ENCODE data around the gene DDX53. TPM values are rescaled to one million over a fixed set of nuclear protein-coding genes. Genes with fewer than 3 reads are reported as not detected.

DDX53 gene
- total RNA-seq, 3 donors from 2014 or later: not detected

DNA sequence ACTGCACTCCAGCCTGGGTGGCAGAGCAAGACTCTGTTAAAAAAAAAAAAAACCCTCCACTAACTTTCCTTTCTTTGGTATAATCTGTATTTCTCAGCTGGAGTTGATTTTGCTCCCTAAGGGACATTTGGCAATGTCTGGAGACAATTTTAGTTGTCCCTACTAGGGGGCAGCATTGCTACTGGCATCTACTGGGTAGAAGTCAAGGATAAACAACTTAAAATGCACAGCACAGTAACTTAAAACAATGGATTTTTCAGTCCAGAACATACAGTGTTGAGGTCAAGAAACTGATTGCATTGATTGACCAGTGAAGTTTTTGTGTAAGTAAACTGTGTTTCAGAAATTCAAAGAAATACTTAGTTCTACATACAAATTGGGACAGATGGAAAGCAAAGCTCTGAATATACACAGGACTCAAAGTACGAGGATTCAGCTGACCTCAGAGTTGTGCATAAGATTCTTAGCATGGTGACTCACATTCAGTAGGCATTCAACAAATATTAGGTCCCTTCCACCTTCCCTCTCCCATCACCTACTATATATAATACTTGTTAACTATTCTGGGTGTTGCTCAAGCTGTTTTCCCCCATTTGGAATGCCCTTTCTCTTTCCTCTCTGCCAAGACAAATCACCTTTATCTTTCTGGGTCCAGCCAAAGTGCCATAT is 8.8 kb downstream of the DDX53 start:
- H3K4me1 ChIP-seq: no peaks in the 10 kb centered on the region
- H3K36me3 ChIP-seq: no peaks in the 10 kb centered on the region
- DNase-seq (ENCODE audit: low spot score in 2 of 2): no peak
- no peak for TF ChIP-seq POLR2A (IDR thresholded peaks at IDR 0.05)
- TF ChIP-seq POLR2AphosphoS5 (IDR thresholded peaks at IDR 0.05): no peak
- TF ChIP-seq, protein P1, sequence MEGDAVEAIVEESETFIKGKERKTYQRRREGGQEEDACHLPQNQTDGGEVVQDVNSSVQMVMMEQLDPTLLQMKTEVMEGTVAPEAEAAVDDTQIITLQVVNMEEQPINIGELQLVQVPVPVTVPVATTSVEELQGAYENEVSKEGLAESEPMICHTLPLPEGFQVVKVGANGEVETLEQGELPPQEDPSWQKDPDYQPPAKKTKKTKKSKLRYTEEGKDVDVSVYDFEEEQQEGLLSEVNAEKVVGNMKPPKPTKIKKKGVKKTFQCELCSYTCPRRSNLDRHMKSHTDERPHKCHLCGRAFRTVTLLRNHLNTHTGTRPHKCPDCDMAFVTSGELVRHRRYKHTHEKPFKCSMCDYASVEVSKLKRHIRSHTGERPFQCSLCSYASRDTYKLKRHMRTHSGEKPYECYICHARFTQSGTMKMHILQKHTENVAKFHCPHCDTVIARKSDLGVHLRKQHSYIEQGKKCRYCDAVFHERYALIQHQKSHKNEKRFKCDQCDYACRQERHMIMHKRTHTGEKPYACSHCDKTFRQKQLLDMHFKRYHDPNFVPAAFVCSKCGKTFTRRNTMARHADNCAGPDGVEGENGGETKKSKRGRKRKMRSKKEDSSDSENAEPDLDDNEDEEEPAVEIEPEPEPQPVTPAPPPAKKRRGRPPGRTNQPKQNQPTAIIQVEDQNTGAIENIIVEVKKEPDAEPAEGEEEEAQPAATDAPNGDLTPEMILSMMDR (IDR thresholded peaks at IDR 0.05): no peak
- intact Hi-C loops (cut with DNase I; ENCODE audit: low total_unique reads): no loop called here
- H3K9me3 ChIP-seq: no peaks in the 10 kb centered on the region
- no peak overlapping the region for H3K27ac ChIP-seq
- peaks cover 0 to 9% of the 10 kb centered on the region in 2 donors for H3K27me3 ChIP-seq
- no peak overlapping the region for H3K4me3 ChIP-seq

DNA sequence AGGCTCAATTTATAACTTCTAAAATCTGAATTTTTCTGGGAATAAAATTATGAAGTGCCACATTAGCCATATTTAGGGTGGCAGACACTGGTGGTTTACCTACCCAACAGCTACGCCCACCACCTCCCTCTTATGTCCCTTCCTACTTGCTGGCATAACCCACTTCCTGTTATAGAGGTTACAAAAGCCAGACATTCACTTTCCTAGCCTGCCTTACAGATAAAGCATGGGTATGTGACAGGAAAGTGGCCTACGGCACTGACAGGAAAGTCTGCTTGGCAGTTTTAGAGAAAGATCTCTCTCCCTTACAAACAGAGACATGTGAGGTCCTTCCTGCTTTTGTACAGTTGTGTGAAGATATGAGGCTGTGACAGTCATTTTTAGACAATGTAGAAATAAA is 12.4 kb downstream of the DDX53 start:
- Histone ChIP-seq H3K36me3 (peaks cover 4% of the 10 kb centered on the region), H3K27ac (no peak overlapping the region), H3K4me1 (no peaks in the 10 kb centered on the region), H3K27me3 (no peaks in the 10 kb centered on the region), H3K4me3 (no peak overlapping the region), H3K9me3 (no peaks in the 10 kb centered on the region)
- DNase-seq (ENCODE audit: low spot score in 2 of 2): no peak
- intact Hi-C loops (cut with DNase I; ENCODE audit: low total_unique reads): no loop called here
- no peak for TF ChIP-seq POLR2AphosphoS5 (IDR thresholded peaks at IDR 0.05)
- no peak for TF ChIP-seq POLR2A (IDR thresholded peaks at IDR 0.05)
- TF ChIP-seq, protein P1 (IDR thresholded peaks at IDR 0.05): no peak

DNA sequence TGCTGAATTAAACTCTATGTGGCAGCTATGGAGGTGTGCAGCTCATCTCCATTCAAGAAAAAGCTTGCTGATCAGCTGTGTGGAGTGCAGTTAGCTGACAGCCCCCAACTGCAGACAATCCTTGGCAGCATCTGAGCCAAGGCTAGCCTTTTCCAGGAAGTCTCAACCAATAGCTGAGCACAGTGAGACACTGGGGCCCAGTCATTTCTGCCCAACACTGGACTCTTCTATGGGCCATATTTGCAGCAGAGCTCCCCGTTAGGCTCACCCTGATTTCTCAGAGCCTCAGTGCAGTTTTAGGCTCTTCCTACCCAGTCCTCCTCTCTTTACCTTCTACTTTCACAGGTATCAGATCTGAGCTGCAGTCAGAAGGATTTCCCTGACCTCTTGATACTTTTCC is 12.9 kb downstream of the DDX53 start:
- intact Hi-C loops (cut with DNase I; ENCODE audit: low total_unique reads): no loop called here
- no peaks in the 10 kb centered on the region for H3K4me1 ChIP-seq
- TF ChIP-seq POLR2A (IDR thresholded peaks at IDR 0.05) (no peak), POLR2AphosphoS5 (IDR thresholded peaks at IDR 0.05) (no peak)
- TF ChIP-seq, protein P1 (IDR thresholded peaks at IDR 0.05): no peak
- peaks cover 4% of the 10 kb centered on the region for H3K36me3 ChIP-seq
- DNase-seq (ENCODE audit: low spot score in 2 of 2): no peak
- no peaks in the 10 kb centered on the region for H3K9me3 ChIP-seq
- H3K27me3 ChIP-seq: no peaks in the 10 kb centered on the region
- no peak overlapping the region for H3K4me3 ChIP-seq
- no peak overlapping the region for H3K27ac ChIP-seq

DNA sequence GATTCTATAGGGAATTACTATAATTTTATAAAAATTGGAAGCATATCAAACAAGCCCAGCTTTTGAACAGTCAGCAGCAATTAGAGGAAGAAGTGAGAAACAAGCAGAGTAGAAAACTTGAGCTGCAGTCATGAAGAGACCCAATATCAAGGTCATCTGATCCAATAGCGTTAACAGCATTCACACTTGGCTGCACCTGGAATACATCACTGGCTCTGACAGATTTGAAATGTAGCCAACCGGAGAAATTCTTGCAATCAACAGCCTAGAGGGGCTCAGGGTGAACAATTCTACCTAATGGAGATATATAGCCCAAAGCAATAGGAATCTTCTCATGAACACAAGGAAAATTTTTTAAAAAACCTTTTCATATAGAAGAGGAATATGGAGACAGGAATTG is 13.6 kb downstream of the DDX53 start:
- Histone ChIP-seq H3K36me3 (peaks cover 4% of the 10 kb centered on the region), H3K9me3 (no peaks in the 10 kb centered on the region), H3K27ac (no peak overlapping the region), H3K4me3 (no peak overlapping the region), H3K27me3 (no peaks in the 10 kb centered on the region), H3K4me1 (no peaks in the 10 kb centered on the region)
- TF ChIP-seq POLR2A (IDR thresholded peaks at IDR 0.05) (no peak), POLR2AphosphoS5 (IDR thresholded peaks at IDR 0.05) (no peak)
- TF ChIP-seq, protein P1 (IDR thresholded peaks at IDR 0.05): no peak
- intact Hi-C loops (cut with DNase I; ENCODE audit: low total_unique reads): no loop called here
- DNase-seq (ENCODE audit: low spot score in 2 of 2): no peak

DNA sequence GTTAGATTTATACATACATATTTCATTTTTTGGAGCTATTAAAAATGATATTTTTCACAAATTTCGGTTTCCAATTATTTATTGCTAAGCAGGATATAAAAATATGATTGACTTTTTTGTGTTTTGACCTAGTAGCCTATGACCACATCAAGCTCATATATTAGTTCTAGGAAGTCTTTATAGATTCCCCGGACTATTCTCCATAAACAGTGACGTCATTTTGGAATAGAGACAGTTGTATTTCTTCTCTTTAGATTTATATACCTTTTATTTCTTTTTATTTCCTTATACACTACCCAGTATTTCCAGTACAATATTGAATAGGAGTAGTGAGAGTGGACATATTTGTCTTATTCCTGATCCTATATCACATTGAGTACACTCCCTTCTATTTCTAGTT is 31.8 kb downstream of the DDX53 start:
- H3K4me1 ChIP-seq: no peaks in the 10 kb centered on the region
- intact Hi-C loops (cut with DNase I; ENCODE audit: low total_unique reads): no loop called here
- H3K36me3 ChIP-seq: no peaks in the 10 kb centered on the region
- TF ChIP-seq POLR2A (IDR thresholded peaks at IDR 0.05) (no peak), POLR2AphosphoS5 (IDR thresholded peaks at IDR 0.05) (no peak)
- TF ChIP-seq, protein P1 (IDR thresholded peaks at IDR 0.05): no peak
- no peak overlapping the region for H3K27ac ChIP-seq
- H3K27me3 ChIP-seq: peaks cover 0 to 12% of the 10 kb centered on the region in 2 donors
- H3K4me3 ChIP-seq: no peak overlapping the region
- no peaks in the 10 kb centered on the region for H3K9me3 ChIP-seq
- DNase-seq (ENCODE audit: low spot score in 2 of 2): no peak

Data from breast epithelium (tissue), 4 donors.